Neural progenitor cell (in vitro differentiated cells): ENCODE data around the gene PTPRG. TPM values are rescaled to one million over a fixed set of nuclear protein-coding genes. Genes with fewer than 3 reads are reported as not detected.

Experiments
- DNase-seq: peaks from one replicate; pipeline ENCODE4 v3.0.0-alpha.2; 2016; ENCODE audit warnings: low spot score
- H2AFZ ChIP-seq: fragments of 200-600 bp; sonication (generic); replicated peaks from 2 replicates; pipeline ENCODE4 v1.6.1; 2016; ENCODE audit warnings: antibody characterized with exemption
- H3F3A ChIP-seq: fragments of 200-600 bp; sonication (generic); 2 replicates; pipeline ENCODE4 v1.6.1; 2016; ENCODE audit warnings: antibody characterized with exemption, low read depth
- H3K27ac ChIP-seq: fragments of 200-600 bp; sonication (generic); 2 replicates; pipeline ENCODE4 v1.5.1; 2016; ENCODE audit warnings: mild to moderate bottlenecking
- H3K27me3 ChIP-seq: fragments of 200-600 bp; sonication (generic); 2 replicates; pipeline ENCODE4 v1.6.1; 2016; ENCODE audit warnings: mild to moderate bottlenecking, moderate library complexity
- H3K36me3 ChIP-seq: fragments of 200-600 bp; sonication (generic); 2 replicates; pipeline ENCODE4 v1.5.1; 2016
- H3K4me1 ChIP-seq: fragments of 200-600 bp; sonication (generic); 2 replicates; pipeline ENCODE4 v1.6.1; 2016; ENCODE audit warnings: mixed run types
- H3K4me2 ChIP-seq: fragments of 200-600 bp; sonication (generic); 2 replicates; pipeline ENCODE4 v1.6.1; 2016
- H3K4me3 ChIP-seq: fragments of 200-600 bp; sonication (generic); 2 replicates; pipeline ENCODE4 v1.5.1; 2016
- H3K79me2 ChIP-seq: fragments of 200-600 bp; sonication (generic); 2 replicates; pipeline ENCODE4 v1.6.1; 2016; ENCODE audit warnings: low read depth
- H3K9ac ChIP-seq: fragments of 200-600 bp; sonication (generic); 2 replicates; pipeline ENCODE4 v1.6.1; 2016
- H3K9me3 ChIP-seq: fragments of 200-600 bp; sonication (generic); 2 replicates; pipeline ENCODE4 v1.5.1; 2016; ENCODE audit warnings: low read depth
- H4K20me1 ChIP-seq: fragments of 200-600 bp; sonication (generic); 2 replicates; pipeline ENCODE4 v1.6.1; 2016; ENCODE audit warnings: low read depth
- H3K27ac Mint-ChIP-seq: 3 replicates; pipeline ENCODE4 v1.8.0; 2021; ENCODE audit warnings: mixed read lengths
- H3K27me3 Mint-ChIP-seq: 2 replicates; pipeline ENCODE4 v1.8.0; 2022; ENCODE audit warnings: low read depth, mild to moderate bottlenecking, inconsistent platforms, moderate library complexity, mixed read lengths; ENCODE audit not compliant: insufficient read depth
- H3K36me3 Mint-ChIP-seq: 3 replicates; pipeline ENCODE4 v1.8.0; 2021; ENCODE audit warnings: mixed read lengths
- H3K4me1 Mint-ChIP-seq: 3 replicates; pipeline ENCODE4 v1.8.0; 2021; ENCODE audit warnings: mixed read lengths
- H3K4me3 Mint-ChIP-seq: 3 replicates; pipeline ENCODE4 v1.8.0; 2021; ENCODE audit warnings: mild to moderate bottlenecking, moderate library complexity, mixed read lengths
- H3K9me3 Mint-ChIP-seq: 3 replicates; pipeline ENCODE4 v1.8.0; 2020; ENCODE audit warnings: mixed read lengths
- CTCF ChIP-seq: fragments of 200-600 bp; sonication (generic); IDR thresholded peaks from 2 replicates; pipeline ENCODE4 v1.5.1; 2017; ENCODE audit warnings: antibody characterized with exemption, mild to moderate bottlenecking
- EZH2 ChIP-seq: fragments of 200-600 bp; sonication (generic); IDR thresholded peaks from 2 replicates; pipeline ENCODE4 v1.6.1; 2017; ENCODE audit warnings: antibody characterized with exemption, mild to moderate bottlenecking, moderate library complexity
- EZH2phosphoT487 ChIP-seq: fragments of 200-600 bp; sonication (generic); IDR thresholded peaks from 2 replicates; pipeline ENCODE4 v1.6.1; 2017; ENCODE audit warnings: antibody characterized with exemption
- total RNA-seq: library from RNA; depleted of rRNA; stranded (reverse); fragments of >200 nt; gene quantifications from 2 replicates; pipeline ENCODE4 v1.2.3, GENCODE V29; 2015; ENCODE audit warnings: low replicate concordance

Gene PTPRG
- total RNA-seq, 1 donor from 2014 or later: 65.3 TPM

GRCh38 chr3:62068337-62068736, 507.0 kb downstream of the PTPRG start:
- H3K4me2 ChIP-seq: no peak overlapping the region
- TF ChIP-seq EZH2phosphoT487 (no peak), CTCF (no peak), EZH2 (no peak)
- no peak overlapping the region for H3K27ac ChIP-seq
- no peak for DNase-seq
- Mint-ChIP-seq H3K4me3 (no peak overlapping the region), H3K36me3 (no peaks in the 10 kb centered on the region), H3K9me3 (peaks cover 2% of the 10 kb centered on the region), H3K27ac (no peak overlapping the region), H3K27me3 (no peaks in the 10 kb centered on the region), H3K4me1 (peaks cover 13% of the 10 kb centered on the region)
- H2AFZ ChIP-seq: no peak overlapping the region
- no peaks in the 10 kb centered on the region for H3F3A ChIP-seq
- peaks cover 6% of the 10 kb centered on the region for H4K20me1 ChIP-seq
- no peaks in the 10 kb centered on the region for H3K27me3 ChIP-seq
- no peak overlapping the region for H3K4me3 ChIP-seq
- peaks cover 4% of the 10 kb centered on the region for H3K79me2 ChIP-seq
- H3K36me3 ChIP-seq: no peaks in the 10 kb centered on the region
- no peaks in the 10 kb centered on the region for H3K9me3 ChIP-seq
- H3K9ac ChIP-seq: no peak overlapping the region
- H3K4me1 ChIP-seq: no peaks in the 10 kb centered on the region

- H3K4me2 ChIP-seq: no peak overlapping the region
- TF ChIP-seq EZH2 (no peak), CTCF (no peak), EZH2phosphoT487 (no peak)
- peaks cover 2% of the 10 kb centered on the region for H3K9me3 Mint-ChIP-seq
- H3K79me2 ChIP-seq: peaks cover 4% of the 10 kb centered on the region
- peaks cover 10% of the 10 kb centered on the region for H4K20me1 ChIP-seq
- no peak overlapping the region for H3K9ac ChIP-seq
- no peak overlapping the region for H3K27ac Mint-ChIP-seq
- H3K9me3 ChIP-seq: no peaks in the 10 kb centered on the region
- H3K4me3 Mint-ChIP-seq: no peak overlapping the region
- H3K36me3 ChIP-seq: no peaks in the 10 kb centered on the region
- H3K36me3 Mint-ChIP-seq: no peaks in the 10 kb centered on the region
- no peak for DNase-seq
- H3K27me3 Mint-ChIP-seq: peaks cover 2% of the 10 kb centered on the region
- H3K27ac ChIP-seq: no peak overlapping the region
- no peak overlapping the region for H2AFZ ChIP-seq
- H3K27me3 ChIP-seq: no peaks in the 10 kb centered on the region
- no peak overlapping the region for H3K4me3 ChIP-seq
- no peaks in the 10 kb centered on the region for H3K4me1 ChIP-seq
- H3K4me1 Mint-ChIP-seq: peaks cover 11% of the 10 kb centered on the region
- no peaks in the 10 kb centered on the region for H3F3A ChIP-seq
These were observed 509.5 kb downstream of the PTPRG start for GRCh38 chr3:62070891-62071290.

GRCh38 chr3:62073038-62073437, 511.7 kb downstream of the PTPRG start:
- peaks cover 2% of the 10 kb centered on the region for H3K27me3 Mint-ChIP-seq
- no peaks in the 10 kb centered on the region for H3K9me3 ChIP-seq
- H3K36me3 ChIP-seq: no peaks in the 10 kb centered on the region
- no peaks in the 10 kb centered on the region for H3K36me3 Mint-ChIP-seq
- H3K9ac ChIP-seq: no peak overlapping the region
- no peak overlapping the region for H3K27ac Mint-ChIP-seq
- H3K4me3 ChIP-seq: no peak overlapping the region
- no peaks in the 10 kb centered on the region for H3K9me3 Mint-ChIP-seq
- peaks cover 4% of the 10 kb centered on the region for H3K79me2 ChIP-seq
- no peaks in the 10 kb centered on the region for H3K4me1 ChIP-seq
- H3K27ac ChIP-seq: no peak overlapping the region
- H2AFZ ChIP-seq: no peak overlapping the region
- H4K20me1 ChIP-seq: peaks cover 10% of the 10 kb centered on the region
- no peaks in the 10 kb centered on the region for H3K27me3 ChIP-seq
- TF ChIP-seq EZH2 (no peak), EZH2phosphoT487 (no peak), CTCF (no peak)
- no peak overlapping the region for H3K4me2 ChIP-seq
- no peak overlapping the region for H3K4me3 Mint-ChIP-seq
- no peaks in the 10 kb centered on the region for H3F3A ChIP-seq
- no peak for DNase-seq
- peaks cover 3% of the 10 kb centered on the region for H3K4me1 Mint-ChIP-seq
